GM15510 (cell line): Measurements from ENCODE around the gene ORMDL2.
A peak's percentile ranks its signal among the peaks of the same experiment; 100 is the strongest.

Source experiments
- POLR2A ChIP-seq: IDR thresholded peaks from 3 replicates; pipeline ENCODE4 v1.6.1; 2011; ENCODE audit warnings: borderline replicate concordance; ENCODE audit not compliant: insufficient read length; ENCODE audit errors: extremely low read depth

Gene ORMDL2, protein sequence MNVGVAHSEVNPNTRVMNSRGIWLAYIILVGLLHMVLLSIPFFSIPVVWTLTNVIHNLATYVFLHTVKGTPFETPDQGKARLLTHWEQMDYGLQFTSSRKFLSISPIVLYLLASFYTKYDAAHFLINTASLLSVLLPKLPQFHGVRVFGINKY

GRCh38 chr12:55817345-55818139, at the start of gene ORMDL2, which contains the start of gene SARNP:
Gene ORMDL2 (plus strand): TSS chr12:55818041. CDS start chr12:55819000, 959 bp downstream.
Gene SARNP (minus strand): TSS chr12:55817724. CDS start chr12:55817701, 23 bp downstream.
- peak; percentile 55 for TF ChIP-seq POLR2A

DNA sequence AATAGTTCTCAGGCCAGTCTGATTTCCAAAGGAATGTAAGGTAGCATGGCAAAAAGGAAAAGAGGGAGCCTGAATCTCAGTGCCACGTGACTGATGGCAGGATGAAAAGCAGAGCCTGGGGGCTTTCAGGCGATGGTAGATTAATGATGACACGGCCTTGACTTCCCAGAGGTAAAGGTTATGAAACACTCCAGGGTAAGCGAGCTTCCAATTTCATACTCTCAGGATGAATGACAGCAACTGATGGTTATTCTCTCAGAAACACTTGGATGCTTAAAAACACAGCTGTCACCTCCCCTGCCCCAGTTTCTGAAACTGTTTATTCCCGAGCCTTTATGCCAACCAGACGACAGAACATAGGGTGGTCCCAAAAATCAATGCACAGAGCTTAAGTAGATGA, 46.1 kb upstream of the ORMDL2 start:
- TF ChIP-seq POLR2A = no peak

DNA sequence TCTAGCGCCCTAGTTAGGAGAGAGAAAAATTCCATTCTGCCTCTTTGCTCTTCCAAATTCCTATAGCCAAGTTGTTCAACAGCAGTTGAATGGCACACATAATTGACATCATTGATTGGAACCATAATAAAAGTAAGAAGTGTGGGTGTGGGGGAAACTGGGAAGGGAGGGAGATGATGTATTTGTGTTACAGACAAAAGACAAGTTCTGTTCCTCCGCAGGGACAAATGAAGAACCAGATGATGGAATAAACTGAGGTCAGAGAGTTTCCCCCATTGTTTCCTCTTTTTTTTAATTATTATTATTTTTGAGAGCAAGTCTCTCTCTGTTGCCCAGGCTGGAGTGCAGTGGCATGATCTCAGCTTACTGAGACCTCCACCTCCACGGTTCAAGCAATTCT, 40.0 kb upstream of the ORMDL2 start:
- TF ChIP-seq POLR2A = no peak

GRCh38 chr12:55780685-55781084, 37.2 kb upstream of the ORMDL2 start:
- no peak for TF ChIP-seq POLR2A

GRCh38 chr12:55788546-55788945, 29.3 kb upstream of the ORMDL2 start:
- TF ChIP-seq POLR2A = no peak

- no peak for TF ChIP-seq POLR2A
Observed at GRCh38 chr12:55789171-55789570, 28.7 kb upstream of the ORMDL2 start.

GRCh38 chr12:55789893-55790292, 27.9 kb upstream of the ORMDL2 start:
- no peak for TF ChIP-seq POLR2A

DNA sequence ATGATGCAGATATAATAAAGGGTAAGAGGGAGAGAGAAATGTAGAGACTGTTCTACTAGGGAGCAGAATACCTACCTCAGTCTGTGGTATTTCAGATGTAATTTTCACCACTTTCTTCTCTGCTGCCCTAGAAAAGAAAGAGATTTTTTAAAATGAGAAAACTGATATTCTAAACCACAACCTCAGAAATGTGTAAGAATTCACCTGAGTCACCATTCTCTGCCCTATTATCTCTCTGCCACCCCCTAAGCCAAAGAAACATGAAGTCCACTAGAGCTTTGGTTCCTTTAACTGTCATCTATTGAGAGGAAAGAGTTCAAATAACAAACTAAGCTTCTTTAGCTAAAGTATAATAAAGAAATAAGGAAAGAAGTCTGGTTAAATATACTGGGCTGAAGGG, 21.9 kb upstream of the ORMDL2 start:
- no peak for TF ChIP-seq POLR2A

- TF ChIP-seq POLR2A = no peak
Observed at GRCh38 chr12:55797068-55797467, 20.8 kb upstream of the ORMDL2 start.

DNA sequence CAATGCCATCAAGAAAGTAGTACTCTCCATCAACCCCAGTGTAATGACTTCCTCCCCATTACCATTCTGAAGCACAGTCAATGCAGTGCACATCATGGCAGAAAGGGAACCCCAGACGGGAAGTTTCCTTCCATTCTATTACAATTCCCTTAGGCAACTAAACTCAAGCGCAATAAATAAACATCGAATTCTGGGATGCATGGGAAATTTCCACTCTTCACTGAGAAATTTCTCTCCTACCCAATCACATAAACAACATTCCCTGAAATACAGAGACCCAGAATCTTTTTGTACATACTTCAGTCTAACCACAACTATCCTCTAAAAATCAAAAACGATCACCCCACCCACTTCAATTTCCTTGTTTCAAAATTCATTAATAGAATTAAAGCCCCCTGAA, 20.3 kb upstream of the ORMDL2 start:
- TF ChIP-seq POLR2A = no peak

DNA sequence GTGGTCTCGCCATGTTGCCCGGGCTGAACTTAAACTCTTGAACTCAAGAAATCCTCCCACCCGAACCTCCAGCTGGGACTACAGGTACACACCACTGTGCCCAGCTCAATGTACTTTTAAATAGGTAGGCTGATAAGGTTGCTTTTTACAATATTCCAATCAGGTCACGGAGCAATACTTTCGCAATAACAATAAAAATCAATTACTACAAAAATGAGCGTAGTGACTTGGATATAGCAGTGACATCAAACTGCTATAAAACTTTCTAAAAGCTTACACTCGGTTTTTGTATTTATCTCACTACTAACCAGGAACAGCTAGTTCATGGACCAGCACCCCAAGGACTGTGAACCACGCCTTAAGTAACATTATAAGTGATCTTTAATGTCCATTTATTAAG, 10.9 kb upstream of the ORMDL2 start:
- no peak for TF ChIP-seq POLR2A

DNA sequence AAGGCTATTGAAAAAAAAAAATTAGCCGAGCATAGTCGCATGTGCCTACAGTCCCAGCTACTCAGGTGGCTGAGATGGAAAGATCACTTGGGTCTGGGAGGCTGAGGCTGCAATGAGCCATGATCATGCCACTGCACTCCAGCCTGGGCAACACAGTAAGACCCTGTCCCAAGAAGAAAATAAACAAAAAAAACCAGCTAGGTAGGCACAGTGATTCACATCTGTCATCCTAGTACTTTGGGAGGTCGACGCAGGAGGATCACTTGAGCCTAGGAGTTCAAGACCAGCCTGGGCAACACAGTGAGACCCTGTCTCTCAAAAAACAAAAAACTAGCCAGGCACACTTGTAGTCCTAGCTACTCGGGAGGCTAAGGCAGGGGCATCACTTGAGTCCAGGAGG, 8.6 kb upstream of the ORMDL2 start:
- no peak for TF ChIP-seq POLR2A

DNA sequence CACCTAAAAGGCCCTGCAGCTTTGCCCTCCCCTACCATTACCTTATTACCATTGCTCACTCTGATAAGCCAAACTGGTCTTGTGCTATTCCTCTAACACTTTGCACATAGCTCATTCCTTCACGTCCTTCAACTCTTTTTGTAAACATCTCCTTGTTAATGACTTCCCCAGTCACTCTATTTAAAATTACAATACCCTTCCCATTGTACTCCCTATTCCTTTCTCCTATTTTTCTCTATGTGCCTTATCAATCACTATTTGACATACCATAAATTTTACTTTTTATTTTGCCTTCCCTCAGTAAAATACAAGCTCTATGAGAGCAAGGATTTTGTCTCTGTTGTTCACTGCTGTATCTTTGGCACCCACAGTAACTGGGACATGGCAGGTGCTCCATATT, 5.8 kb upstream of the ORMDL2 start:
- TF ChIP-seq POLR2A = no peak

DNA sequence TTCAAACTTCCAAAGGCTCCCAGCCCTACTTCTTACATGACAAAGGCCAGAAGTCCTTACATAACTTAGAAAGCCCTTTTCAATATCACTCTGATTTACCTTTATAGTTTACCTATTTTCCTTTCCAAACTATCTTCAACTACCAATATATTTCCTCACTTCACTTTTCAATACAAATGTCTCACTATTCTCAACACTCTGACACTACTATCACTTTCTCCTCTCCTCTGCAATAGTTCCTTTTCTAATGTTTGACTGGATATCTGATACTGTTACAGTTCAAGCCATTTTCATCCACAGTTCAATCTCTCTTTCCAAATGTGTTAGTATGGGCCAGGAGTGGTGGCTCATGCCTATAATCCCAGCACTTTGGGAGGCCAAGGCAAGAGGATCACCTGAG, 3.6 kb upstream of the ORMDL2 start:
- TF ChIP-seq POLR2A = no peak

DNA sequence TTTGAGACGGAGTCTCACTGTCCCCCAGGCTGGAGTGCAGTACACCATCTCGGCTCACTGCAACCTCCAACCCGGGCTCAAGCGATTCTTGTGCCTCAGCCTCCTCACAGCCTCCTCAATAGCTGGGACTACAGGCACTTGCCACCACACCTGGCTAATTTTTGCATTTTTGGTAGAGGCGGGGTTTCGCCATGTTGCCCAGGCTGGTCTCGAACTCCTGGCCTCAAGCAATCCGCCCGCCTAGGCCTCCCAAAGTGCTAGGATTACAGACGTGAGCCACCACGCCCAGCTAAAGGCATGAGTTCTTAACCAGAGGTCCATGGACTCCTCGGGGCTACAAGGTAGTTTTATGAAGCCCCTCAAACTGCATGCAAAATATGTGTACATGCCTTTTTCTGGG, 2.4 kb upstream of the ORMDL2 start:
- no peak for TF ChIP-seq POLR2A

- no peak for TF ChIP-seq POLR2A
Observed at GRCh38 chr12:55816881-55817344, 928 bp upstream of the ORMDL2 start.
